ENCODE results near the gene CCDC57. TPM values are rescaled to one million over a fixed set of nuclear protein-coding genes. Genes with fewer than 3 reads are reported as not detected.

The CCDC57 gene
- total and polyA plus RNA-seq, 2 of the 4 experiments (the other 2 are of a cell fraction) = 7.3 to 31.3 TPM

DNA sequence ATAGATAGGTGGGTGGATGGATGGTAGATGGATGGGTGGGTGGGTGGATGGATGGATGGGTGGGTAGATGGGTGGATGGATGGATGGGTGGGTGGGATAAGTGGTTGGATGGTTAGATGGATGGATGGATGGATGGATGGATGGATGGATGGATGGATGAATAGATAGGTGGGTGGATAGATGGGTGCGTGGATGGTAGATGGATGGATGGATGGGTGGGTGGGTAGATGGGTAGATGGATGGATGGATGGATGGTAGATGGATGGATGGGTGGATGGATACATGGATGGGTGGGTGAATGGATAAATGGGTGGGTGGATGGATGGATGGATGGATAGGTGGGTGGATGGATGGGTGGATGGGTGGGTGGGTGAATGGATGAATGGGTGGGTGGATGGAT is 64.6 kb downstream of the CCDC57 start:
- no peaks in the 10 kb centered on the region for H3K9me3 ChIP-seq (ENCODE audit: control insufficient read depth, insufficient read depth, low read length)
- H4K8ac ChIP-seq (ENCODE audit: low read depth in 2 of 2, low read length in 2 of 2) = no peak overlapping the region
- H3K4ac ChIP-seq (ENCODE audit: low read depth, low read length) = no peak overlapping the region
- no peak overlapping the region for H4K5ac ChIP-seq (ENCODE audit: low read depth, low read length)
- no peaks in the 10 kb centered on the region; the same call in 1 of the 2 replicates for H4K20me1 ChIP-seq (ENCODE audit: insufficient read depth, low read length)
- H3K79me1 ChIP-seq (ENCODE audit: low read depth in 1 of 2, low read length in 2 of 2) = peaks cover 0 to 5% of the 10 kb centered on the region in 2 experiments; a peak in 1 of 4 replicates
- ChIA-PET CTCF (no interaction called here), POLR2A (ENCODE audit: unreplicated experiment) (no interaction called here)
- ATAC-seq (ENCODE audit: low read depth) (no peak), DNase-seq (no peak)
- no peak overlapping the region for H3K23ac ChIP-seq (ENCODE audit: low read depth, low read length)
- H3K36me3 ChIP-seq (ENCODE audit: control insufficient read depth, insufficient read depth, low read length) = 0 out of 2 replicates have a peak, but pooled peaks cover 3% of the 10 kb centered on the region
- no peak overlapping the region for H2AK5ac ChIP-seq (ENCODE audit: low read depth, low read length)
- no TSS peak for BruUV-seq (replicated peaks)
- H3K56ac ChIP-seq (ENCODE audit: extremely low read depth, insufficient read depth, low read length) = no peak overlapping the region
- no peak overlapping the region for H3K18ac ChIP-seq (ENCODE audit: low read depth, low read length)
- H3K14ac ChIP-seq (replicated peaks; ENCODE audit: low read depth, low read length) = no peak overlapping the region
- no peak overlapping the region for H2BK15ac ChIP-seq (ENCODE audit: low read depth, low read length)
- peaks cover 4% of the 10 kb centered on the region; the same call in 1 of the 2 replicates for H3K9me1 ChIP-seq (ENCODE audit: insufficient read depth, low read length)
- H2AFZ ChIP-seq (replicated peaks; ENCODE audit: low read length, poor library complexity) = no peak overlapping the region
- H3K4me1 ChIP-seq (ENCODE audit: control insufficient read depth, insufficient read depth, low read length) = no peaks in the 10 kb centered on the region
- TF ChIP-seq BHLHE40 (IDR thresholded peaks at IDR 0.05; ENCODE audit: low read depth, low read length) = no peak
- no peak overlapping the region for H2BK120ac ChIP-seq (ENCODE audit: low read depth, low read length)
- H2BK5ac ChIP-seq (ENCODE audit: low read depth, low read length, poor library complexity, severe bottlenecking) = peak overlapping the region; percentile 8
- H2AK9ac ChIP-seq (replicated peaks; ENCODE audit: low read depth, low read length, poor library complexity) = no peak overlapping the region
- H4K91ac ChIP-seq (ENCODE audit: insufficient read depth, low read depth, low read length) = no peak overlapping the region
- no peak overlapping the region for H3K4me3 ChIP-seq (ENCODE audit: insufficient read depth, low read depth, low read length)
- H3K4me2 ChIP-seq (ENCODE audit: low read depth, low read length) = no peak overlapping the region
- H3K27me3 ChIP-seq (ENCODE audit: control insufficient read depth, insufficient read depth, low read length) = no peaks in the 10 kb centered on the region
- no peak overlapping the region for H3K9ac ChIP-seq (ENCODE audit: low read depth, low read length)
- H2BK20ac ChIP-seq (ENCODE audit: low read depth, low read length) = no peak overlapping the region
- intact Hi-C loops (cut with micrococcal nuclease) (no loop called here), dilution Hi-C loops (cut with HindIII; ENCODE audit: low sequenced_read_pairs, unreplicated experiment) (no loop called here), in situ Hi-C loops (cut with MboI; ENCODE audit: low sequenced_read_pairs) (no loop called here)
- WGBS, 2 experiments (ENCODE audit: extremely low coverage in 2 of 2, insufficient read length in 1 of 2) = 83% methylated on average over 1 of the region's 1 CpG; no CpG with 5 or more reads in 1 of the 2 experiments
- H3K27ac ChIP-seq (ENCODE audit: insufficient read depth, low read length) = no peak overlapping the region

Data from IMR-90 (cell line).